KMS-11 (cell line): ENCODE results near the gene PREB.

Source experiments
- H2AFZ ChIP-seq: fragments of 200-600 bp; sonication (generic); 2 replicates; pipeline ENCODE4 v1.6.1; 2016; ENCODE audit warnings: antibody characterized with exemption, mixed run types, low read depth
- H3K27ac ChIP-seq: fragments of 200-600 bp; sonication (generic); 2 replicates; pipeline ENCODE4 v1.6.1; 2016; ENCODE audit warnings: mild to moderate bottlenecking, mixed run types
- H3K27me3 ChIP-seq: fragments of 200-600 bp; sonication (generic); 2 replicates; pipeline ENCODE4 v1.6.1; 2017; ENCODE audit warnings: mild to moderate bottlenecking, low read depth, mixed run types, moderate library complexity; ENCODE audit not compliant: insufficient read depth
- H3K36me3 ChIP-seq: fragments of 200-600 bp; sonication (generic); 2 replicates; pipeline ENCODE4 v1.6.1; 2017; ENCODE audit warnings: mild to moderate bottlenecking, mixed run types; ENCODE audit not compliant: insufficient read depth
- H3K4me1 ChIP-seq: fragments of 200-600 bp; sonication (generic); 2 replicates; pipeline ENCODE4 v1.6.1; 2016; ENCODE audit warnings: mild to moderate bottlenecking, low read depth, mixed run types; ENCODE audit not compliant: poor library complexity, severe bottlenecking
- H3K4me2 ChIP-seq: fragments of 200-600 bp; sonication (generic); 2 replicates; pipeline ENCODE4 v1.7.0; 2016; ENCODE audit warnings: mild to moderate bottlenecking, mixed run types
- H3K4me3 ChIP-seq: fragments of 200-600 bp; sonication (generic); IDR thresholded peaks from 2 replicates; pipeline ENCODE4 v1.6.1; 2017; ENCODE audit warnings: low read depth, low read length, mixed read lengths; ENCODE audit not compliant: insufficient read depth
- H3K79me2 ChIP-seq: fragments of 200-600 bp; sonication (generic); 2 replicates; pipeline ENCODE4 v1.6.1; 2016; ENCODE audit warnings: low read depth, mixed run types; ENCODE audit not compliant: insufficient read depth
- H3K9ac ChIP-seq: fragments of 200-600 bp; sonication (generic); 2 replicates; pipeline ENCODE4 v1.6.1; 2016; ENCODE audit warnings: mild to moderate bottlenecking, mixed run types
- H4K20me1 ChIP-seq: fragments of 200-600 bp; sonication (generic); 2 replicates; pipeline ENCODE4 v1.6.1; 2016; ENCODE audit warnings: mild to moderate bottlenecking, mixed run types; ENCODE audit not compliant: insufficient read depth
- TF ChIP-seq, protein P1 (sequence below): fragments of 200-600 bp; sonication (generic); conservative IDR thresholded peaks from 2 replicates; pipeline ENCODE4 v1.6.1; 2017; ENCODE audit warnings: low read depth, mild to moderate bottlenecking, antibody characterized with exemption, low read length, moderate library complexity, mixed read lengths

PREB gene

DNA sequence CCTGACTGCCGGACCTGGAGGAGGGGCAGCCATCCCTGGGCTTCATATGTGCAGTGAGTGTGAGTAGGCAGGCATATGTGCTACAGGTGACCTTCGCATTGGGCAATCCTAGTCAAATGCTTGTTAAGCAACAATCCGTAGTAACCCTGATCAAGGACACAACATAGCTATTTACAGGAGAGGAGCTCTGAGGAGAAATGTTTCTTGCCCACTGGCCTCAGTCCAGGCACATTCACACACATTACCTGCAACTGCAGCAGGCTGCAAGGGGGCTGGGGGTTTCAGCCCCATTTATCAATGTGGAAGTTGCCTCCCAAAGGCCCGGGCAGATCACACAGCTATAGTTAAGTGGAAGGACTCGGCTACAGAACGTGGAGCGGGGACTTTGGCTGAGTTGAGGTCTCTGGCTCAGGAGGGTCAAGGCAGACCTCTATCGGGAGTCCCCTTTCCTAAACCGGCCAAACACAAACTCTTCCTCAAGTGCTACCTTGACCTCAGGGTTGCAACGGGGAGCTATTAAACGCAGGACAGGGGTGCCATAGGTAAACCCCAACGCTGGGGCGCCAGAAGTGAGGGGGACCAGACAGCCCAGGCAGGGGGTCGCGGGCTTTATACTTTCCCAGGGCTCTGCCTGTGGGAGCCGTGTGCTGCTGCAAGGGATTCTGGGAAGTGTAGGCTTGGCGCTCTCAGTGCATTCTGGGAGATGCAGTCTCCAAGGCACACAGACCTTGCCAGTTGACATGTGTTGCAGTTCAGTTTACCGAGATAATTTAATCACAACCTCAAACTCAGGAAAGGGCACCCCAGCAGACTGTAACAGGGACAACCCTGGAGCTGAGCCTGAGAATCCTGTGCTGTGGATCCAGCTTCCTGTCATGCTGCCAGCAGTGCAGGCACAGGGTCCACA is 38.4 kb downstream of the PREB start:
- peak overlapping the region; percentile 62 for H2AFZ ChIP-seq
- peak overlapping the region; percentile 13; the same call in 1 of the 2 replicates for H3K9ac ChIP-seq
- no peaks in the 10 kb centered on the region for H3K4me1 ChIP-seq
- H4K20me1 ChIP-seq: no peaks in the 10 kb centered on the region
- no peaks in the 10 kb centered on the region for H3K36me3 ChIP-seq
- H3K79me2 ChIP-seq: no peaks in the 10 kb centered on the region
- no peak overlapping the region; the same call in 1 of the 2 replicates for H3K4me2 ChIP-seq
- no peak overlapping the region for H3K27ac ChIP-seq
- no peaks in the 10 kb centered on the region for H3K27me3 ChIP-seq
- H3K4me3 ChIP-seq: no peak overlapping the region
- TF ChIP-seq, protein P1, sequence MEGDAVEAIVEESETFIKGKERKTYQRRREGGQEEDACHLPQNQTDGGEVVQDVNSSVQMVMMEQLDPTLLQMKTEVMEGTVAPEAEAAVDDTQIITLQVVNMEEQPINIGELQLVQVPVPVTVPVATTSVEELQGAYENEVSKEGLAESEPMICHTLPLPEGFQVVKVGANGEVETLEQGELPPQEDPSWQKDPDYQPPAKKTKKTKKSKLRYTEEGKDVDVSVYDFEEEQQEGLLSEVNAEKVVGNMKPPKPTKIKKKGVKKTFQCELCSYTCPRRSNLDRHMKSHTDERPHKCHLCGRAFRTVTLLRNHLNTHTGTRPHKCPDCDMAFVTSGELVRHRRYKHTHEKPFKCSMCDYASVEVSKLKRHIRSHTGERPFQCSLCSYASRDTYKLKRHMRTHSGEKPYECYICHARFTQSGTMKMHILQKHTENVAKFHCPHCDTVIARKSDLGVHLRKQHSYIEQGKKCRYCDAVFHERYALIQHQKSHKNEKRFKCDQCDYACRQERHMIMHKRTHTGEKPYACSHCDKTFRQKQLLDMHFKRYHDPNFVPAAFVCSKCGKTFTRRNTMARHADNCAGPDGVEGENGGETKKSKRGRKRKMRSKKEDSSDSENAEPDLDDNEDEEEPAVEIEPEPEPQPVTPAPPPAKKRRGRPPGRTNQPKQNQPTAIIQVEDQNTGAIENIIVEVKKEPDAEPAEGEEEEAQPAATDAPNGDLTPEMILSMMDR: no peak

- no peak overlapping the region for H3K4me2 ChIP-seq
- H3K79me2 ChIP-seq: no peaks in the 10 kb centered on the region
- H3K27ac ChIP-seq: no peak overlapping the region
- no peaks in the 10 kb centered on the region for H3K27me3 ChIP-seq
- no peaks in the 10 kb centered on the region for H4K20me1 ChIP-seq
- H3K9ac ChIP-seq: no peak overlapping the region
- H3K36me3 ChIP-seq: no peaks in the 10 kb centered on the region
- no peak overlapping the region for H2AFZ ChIP-seq
- H3K4me1 ChIP-seq: no peaks in the 10 kb centered on the region
- TF ChIP-seq, protein P1: no peak
- no peak overlapping the region for H3K4me3 ChIP-seq
Measured at GRCh38 chr2:27095427-27095744, 39.0 kb downstream of the PREB start.

DNA sequence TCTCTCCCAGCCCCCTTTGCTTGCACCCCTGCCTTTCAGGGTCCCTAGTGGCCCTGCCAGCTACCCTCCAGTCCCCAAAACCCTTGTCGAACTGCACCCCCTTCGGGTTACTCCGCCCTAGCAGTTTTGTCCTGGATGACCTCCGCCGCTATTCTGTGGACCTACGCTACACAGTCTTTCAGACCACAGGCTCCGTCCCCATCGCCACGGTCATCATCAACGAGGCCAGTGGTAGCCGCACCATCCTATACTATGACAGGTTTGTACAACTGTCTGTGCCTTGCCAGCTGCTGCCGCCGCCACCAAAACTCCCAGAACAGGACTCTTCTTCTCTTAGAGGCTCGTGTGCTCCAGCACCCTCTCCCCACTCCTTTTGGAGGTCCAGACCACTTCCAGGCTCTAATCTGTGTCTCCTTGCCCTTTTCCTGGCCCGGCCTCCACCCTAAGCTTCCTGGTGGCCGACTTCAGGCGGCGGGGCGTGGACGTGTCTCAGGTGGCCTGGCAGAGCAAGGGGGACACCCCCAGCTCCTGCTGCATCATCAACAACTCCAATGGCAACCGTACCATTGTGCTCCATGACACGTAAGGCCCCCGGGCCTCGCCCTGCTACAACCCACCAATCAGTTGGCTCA is 40.0 kb downstream of the PREB start:
- Histone ChIP-seq H3K27ac (no peak overlapping the region), H3K4me2 (no peak overlapping the region), H3K9ac (no peak overlapping the region), H3K36me3 (no peaks in the 10 kb centered on the region), H4K20me1 (no peaks in the 10 kb centered on the region), H3K4me3 (no peak overlapping the region), H3K79me2 (no peaks in the 10 kb centered on the region), H3K27me3 (no peaks in the 10 kb centered on the region), H2AFZ (no peak overlapping the region), H3K4me1 (no peaks in the 10 kb centered on the region)
- TF ChIP-seq, protein P1: no peak

- no peak overlapping the region for H3K9ac ChIP-seq
- no peaks in the 10 kb centered on the region for H3K79me2 ChIP-seq
- H3K27ac ChIP-seq: no peak overlapping the region
Measured at GRCh38 chr2:27093430-27094352, 40.7 kb downstream of the PREB start.

More at GRCh38 chr2:27093430-27094352, 40.7 kb downstream of the PREB start:
- no peak overlapping the region for H3K4me2 ChIP-seq
- H3K4me3 ChIP-seq: no peak overlapping the region
- no peak overlapping the region for H2AFZ ChIP-seq
- TF ChIP-seq, protein P1: no peak
- no peaks in the 10 kb centered on the region for H4K20me1 ChIP-seq
- no peaks in the 10 kb centered on the region for H3K27me3 ChIP-seq
- H3K36me3 ChIP-seq: no peaks in the 10 kb centered on the region
- H3K4me1 ChIP-seq: no peaks in the 10 kb centered on the region
